Stimulated activated CD4-positive, alpha-beta T cell treated with anti-CD3 and anti-CD28 coated beads, Interleukin-15, amount 100 ng/mL, for 48 hours (primary cell): Measurements from ENCODE around the gene PARP12.
"Not testable (repeated sequence)": the region's sequence is repeated elsewhere in the genome, so short reads cannot be mapped to it uniquely, and the experiment has no call there.

Experiments used
- DNase-seq, 2 donors: peaks; one replicate each; pipeline ENCODE4 v3.0.0-alpha.2; 2020; ENCODE audit warnings: low read depth in 2 of 2

Gene PARP12

GRCh38 chr7:140062528-140063299, at the start of gene PARP12:
Gene PARP12 (minus strand): TSS chr7:140062951. CDS start chr7:140062847, 104 bp downstream.
- DNase-seq: peak; percentile 63 to 78

GRCh38 chr7:140108777-140109176, 46.0 kb upstream of the PARP12 start:
- DNase-seq: not testable (repeated sequence)

DNA sequence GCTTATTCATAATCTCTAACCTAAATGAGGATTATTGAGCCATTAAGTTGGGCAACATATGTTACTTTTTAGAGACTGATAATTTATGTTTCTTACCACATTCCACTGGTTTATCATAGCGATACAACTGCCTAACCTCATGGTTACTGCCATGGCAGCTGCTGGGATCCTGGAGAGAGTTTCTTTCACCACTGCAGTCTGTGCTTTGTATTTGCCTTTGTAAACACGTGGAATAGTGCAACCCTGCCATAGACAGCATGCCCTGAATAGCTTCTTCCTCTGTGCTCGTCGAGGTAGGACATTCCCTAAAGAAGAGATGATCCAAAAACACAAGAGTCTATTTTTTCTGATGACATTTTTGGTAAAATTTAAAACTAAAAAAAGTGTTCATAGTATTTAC, 33.7 kb upstream of the PARP12 start:
- DNase-seq: no peak

DNA sequence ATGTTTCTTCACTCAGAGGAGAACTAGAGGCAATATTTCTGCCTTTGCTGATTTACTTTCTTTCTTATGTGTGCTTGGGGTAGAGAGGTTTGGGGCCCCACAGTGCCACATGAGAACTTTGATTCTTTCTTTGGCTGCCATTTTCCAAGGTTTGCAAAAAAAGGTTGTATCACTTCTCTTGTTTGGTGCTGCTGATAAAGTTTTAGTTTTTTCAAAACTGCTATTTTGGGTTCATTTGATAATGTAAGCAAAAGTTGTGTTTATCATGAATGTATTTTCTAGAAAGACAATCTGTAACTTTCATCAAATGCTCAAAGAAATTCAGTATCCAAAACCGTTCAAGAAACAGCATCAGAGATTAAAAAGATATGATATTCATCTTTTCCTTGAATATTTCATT, 30.6 kb upstream of the PARP12 start:
- no peak for DNase-seq

DNA sequence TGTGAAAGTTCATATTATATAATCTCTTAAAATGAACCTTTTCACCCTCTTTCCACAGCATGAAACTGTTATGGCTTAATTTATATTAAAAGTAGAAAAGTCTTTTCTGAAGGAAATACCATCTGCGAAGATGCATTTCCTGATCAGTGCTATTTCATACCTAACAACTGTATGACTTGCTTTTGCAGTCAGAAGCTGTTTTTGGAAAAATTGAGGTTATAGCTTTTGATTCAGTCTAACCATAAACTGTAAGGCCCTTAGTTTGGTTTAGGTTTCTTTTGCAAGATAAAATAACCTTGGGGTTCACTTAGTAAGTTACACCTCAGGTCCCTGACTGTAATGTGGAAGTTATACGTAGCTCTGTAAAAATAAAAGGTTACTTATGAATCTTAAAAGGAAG, 22.7 kb upstream of the PARP12 start:
- DNase-seq: no peak

GRCh38 chr7:140084972-140085371, 22.2 kb upstream of the PARP12 start:
- DNase-seq: peak in 1 of 2 donors; percentile 35

- no peak for DNase-seq
These were observed 21.4 kb upstream of the PARP12 start for GRCh38 chr7:140084142-140084655.

DNA sequence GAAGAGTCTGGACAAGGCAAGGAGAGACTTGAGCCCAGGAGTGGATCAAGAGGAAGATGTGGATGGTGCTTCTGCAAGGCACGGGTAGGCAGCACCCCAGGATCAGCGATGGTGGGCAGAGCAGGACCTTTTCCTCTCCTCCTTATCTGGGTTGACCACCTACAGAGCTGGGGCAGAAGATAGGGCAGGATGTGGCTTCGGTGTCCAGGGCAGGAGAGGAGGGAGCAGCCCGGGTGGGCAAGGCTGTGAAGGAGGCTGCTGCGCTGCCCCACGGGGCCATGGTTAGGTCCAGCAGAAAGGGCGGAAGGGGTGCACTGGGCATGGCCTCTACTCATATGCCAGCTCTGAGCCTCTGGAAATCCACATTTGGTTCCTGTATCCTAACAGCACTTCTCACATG, 20.0 kb upstream of the PARP12 start:
- no peak for DNase-seq

DNA sequence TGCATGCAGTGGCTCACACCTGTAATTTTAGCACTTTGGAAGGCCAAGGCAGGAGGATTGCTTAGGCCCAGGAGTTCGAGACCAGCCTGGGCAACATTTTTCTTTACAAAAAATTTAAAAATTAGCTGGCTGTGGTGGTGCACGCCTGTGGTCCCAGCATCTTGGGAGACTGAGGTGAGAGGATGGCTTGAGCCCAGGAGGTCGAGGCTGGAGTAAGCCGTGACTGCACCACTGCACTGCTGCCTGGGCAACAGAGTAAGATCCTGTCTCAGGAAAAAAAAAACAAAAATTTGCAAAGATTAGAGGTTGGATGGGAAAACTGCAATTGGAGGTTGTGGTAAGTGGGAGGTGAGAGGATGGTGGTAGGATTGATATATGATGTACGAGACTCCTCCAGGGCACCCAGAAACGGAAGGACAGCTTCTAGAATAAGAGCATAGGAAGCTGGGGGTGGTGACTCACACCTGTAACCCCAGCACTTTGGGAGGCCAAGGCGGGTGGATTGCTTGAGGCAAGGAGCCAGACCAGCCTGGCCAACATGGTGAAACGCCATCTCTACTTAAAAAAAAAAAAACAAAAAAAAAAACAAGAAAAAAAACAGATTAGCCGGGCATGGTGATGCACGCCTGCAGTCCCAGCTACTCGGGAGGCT, 19.1 kb upstream of the PARP12 start:
- DNase-seq: no peak

DNA sequence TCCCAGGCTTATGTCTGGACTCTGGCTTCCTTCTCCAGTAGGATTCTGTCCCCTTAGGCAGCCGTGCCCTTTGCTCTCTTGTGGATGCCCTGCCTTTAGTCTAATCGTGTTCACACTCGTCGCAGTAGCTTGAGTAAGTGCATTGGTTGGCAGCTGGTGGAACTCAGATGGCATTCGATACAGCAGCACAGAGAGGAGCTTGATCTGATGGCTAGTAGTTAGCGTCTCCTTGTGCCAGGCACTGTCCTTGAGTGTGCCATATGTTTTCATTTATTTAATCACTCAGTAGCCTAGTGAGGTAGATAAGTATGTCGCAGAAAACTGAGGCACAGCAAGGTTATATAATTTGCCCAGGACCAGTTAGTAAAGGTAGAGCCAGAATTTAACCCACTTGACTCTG, 18.2 kb upstream of the PARP12 start:
- DNase-seq: no peak

- no peak for DNase-seq
These were observed 16.4 kb upstream of the PARP12 start for GRCh38 chr7:140079121-140079536.

DNA sequence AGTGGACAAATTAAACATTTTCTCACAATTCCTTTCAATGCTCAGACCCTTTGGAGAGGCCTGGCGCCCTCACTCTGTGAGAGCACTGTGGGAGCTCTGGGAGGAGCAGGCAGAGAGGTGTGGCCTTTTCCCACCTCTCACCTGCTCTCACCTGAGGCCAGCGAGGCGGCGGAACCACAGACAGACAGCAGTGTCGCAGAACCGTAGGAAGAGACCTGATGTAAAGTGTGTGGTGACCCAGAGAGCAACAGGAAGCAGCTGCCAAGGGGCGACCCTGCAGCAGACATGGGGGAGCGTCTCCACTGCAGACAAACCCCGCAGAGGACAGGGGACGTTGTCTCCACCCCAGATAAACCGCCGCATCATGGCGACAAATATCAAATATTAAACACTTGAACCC, 15.6 kb upstream of the PARP12 start:
- no peak for DNase-seq

DNA sequence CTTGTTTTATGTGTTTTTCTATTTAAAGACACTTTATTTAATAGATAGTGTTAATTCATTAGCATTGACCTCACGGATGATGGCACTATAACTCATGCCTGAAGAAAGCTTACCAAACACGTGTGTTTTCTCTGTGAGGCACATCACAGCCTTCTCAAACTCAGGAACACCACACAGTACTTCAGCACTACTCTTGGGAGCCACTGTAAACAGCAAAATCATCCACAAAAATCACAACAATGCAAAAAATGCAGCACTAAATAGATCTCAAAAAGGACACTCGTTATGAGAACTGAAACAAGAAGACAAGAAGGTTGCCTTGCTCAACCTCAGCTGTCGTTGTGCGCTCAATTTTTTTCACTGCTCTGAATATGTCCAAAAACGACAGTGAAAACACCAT, 12.0 kb upstream of the PARP12 start:
- no peak for DNase-seq

DNA sequence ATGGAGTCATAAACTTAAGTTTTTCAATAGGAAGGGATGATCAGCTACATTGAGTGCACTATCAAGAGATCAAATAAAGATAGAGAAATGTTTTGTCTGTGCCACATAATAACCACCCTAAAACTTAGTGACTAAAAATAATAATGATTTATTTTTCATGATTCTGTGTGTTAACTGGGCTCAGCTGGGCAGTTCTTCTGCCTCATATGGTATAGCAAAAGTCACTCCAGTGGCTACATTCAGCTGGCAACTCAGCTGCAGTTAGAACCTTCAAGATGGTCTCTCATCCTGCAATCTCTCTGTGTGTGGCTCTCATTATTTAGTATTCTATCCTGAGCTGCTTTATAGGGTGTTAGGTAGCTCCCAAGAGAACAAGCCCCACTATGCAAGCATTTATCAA, 7.8 kb upstream of the PARP12 start:
- no peak for DNase-seq

DNA sequence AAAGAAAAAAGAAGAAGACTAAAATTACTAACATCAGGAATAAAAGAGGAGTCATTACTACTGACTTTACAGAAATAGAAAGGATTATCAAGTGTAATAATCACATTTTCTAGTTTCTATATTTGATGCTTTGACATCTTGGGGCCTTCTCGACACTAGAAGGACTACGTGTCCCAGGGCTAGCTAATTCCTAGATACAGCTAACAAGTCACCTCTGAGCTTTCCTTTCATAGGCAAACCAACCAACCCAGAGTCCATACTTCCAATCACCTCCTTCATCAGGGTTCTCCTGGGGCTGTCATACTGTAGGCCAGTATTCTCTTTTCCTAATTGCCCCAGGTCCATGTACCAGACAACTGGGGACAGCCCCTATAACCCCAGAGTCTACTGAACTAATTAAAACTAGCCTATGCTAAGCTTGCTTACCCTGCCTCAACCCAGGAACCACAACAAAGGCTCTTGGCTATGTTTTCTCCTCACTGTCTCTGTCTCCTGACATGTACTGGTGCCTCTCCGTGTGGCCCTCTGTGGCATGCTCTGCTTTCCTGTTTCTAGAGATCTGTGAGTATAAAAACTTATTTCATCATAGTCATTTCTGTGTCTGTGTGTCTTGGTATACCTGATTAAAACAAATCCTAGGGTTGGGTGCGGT, 6.7 kb upstream of the PARP12 start:
- DNase-seq: no peak

GRCh38 chr7:140068033-140068432, 5.3 kb upstream of the PARP12 start:
- DNase-seq: no peak

- DNase-seq: no peak
These were observed 4.3 kb upstream of the PARP12 start for GRCh38 chr7:140067052-140067451.

GRCh38 chr7:140062118-140062527, 628 bp downstream of the PARP12 start:
- DNase-seq: peak in 1 of 2 donors; percentile 13

- DNase-seq: no peak
These were observed 1.2 kb downstream of the PARP12 start for GRCh38 chr7:140061607-140061930.

DNA sequence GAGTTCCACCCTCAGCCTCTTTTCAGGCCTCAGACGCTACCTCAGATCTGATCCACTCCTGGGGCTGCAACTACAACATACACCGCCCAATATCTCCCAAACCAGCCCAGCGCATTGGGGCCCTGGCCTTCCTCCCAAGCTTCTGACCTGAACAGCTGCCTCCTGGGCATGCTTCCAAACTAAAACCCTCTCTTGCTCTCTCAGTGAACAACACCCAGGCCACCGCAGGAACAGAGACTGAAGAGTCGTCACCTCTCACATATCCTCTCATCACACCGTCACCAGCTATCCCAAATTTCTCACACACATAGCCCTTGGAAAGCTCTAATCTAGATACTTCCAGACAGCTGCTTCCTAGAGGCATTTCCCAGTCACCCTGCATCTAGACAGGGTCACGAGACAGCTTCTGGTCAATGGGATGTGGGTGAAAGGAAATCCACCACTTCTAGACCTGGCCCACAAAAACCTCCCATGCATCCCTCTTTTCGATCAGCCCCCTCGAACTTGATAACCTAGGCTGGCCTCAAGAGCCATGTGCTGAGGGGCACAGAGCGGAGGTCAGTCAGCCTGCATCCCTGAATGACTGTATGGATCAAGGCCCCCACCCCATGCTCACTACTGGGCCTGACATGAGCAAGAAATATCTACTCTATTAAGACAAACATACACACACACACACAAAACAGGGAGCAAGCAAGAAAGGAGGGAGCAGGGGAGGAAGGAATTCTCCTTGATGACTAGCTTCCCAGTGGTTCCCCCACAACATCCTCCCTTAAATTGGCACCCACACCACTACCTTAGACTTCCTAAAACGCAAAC, 1.8 kb downstream of the PARP12 start:
- no peak for DNase-seq

GRCh38 chr7:140060243-140060630, 2.5 kb downstream of the PARP12 start:
- no peak for DNase-seq
